ENCODE results near the gene UBA5.

Gene UBA5

DNA sequence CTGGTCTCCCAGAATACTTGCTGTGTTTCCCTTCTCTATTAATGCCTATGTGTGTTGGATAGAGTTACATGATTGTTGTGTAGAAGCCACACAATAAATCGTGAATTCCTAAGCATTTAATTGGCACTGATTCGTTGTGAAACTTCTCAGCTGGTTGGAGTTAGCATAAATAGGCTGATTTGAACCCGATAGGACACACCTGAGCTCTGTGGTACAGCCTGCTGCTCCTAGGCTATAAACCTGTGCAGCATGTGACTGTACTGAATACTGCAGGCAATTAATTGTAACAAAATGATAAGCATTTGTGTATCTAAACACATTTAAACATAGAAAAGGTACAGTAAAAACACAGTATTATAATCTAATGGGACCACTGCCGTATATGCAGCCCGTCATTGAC is 5.4 kb upstream of the UBA5 start:
- no peak for DNase-seq

DNA sequence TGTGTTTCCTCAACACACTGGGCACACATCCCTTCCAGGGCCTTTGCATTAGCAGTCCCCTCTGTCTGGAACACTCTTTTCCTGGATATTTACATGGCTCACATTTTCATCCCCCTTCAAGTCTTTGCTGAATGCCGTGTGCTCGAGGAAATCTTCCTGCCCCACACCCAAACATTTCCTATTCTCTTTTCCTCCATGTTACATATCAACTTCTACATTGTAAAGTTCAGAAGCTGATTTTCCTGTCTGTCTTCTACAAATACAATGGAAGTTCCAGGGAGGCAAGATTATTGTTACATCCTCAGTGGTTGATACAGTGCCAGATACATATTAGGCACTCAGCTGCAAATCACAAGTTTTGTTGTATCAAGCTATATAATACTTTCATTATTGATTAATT is 4.7 kb upstream of the UBA5 start:
- no peak for DNase-seq

DNA sequence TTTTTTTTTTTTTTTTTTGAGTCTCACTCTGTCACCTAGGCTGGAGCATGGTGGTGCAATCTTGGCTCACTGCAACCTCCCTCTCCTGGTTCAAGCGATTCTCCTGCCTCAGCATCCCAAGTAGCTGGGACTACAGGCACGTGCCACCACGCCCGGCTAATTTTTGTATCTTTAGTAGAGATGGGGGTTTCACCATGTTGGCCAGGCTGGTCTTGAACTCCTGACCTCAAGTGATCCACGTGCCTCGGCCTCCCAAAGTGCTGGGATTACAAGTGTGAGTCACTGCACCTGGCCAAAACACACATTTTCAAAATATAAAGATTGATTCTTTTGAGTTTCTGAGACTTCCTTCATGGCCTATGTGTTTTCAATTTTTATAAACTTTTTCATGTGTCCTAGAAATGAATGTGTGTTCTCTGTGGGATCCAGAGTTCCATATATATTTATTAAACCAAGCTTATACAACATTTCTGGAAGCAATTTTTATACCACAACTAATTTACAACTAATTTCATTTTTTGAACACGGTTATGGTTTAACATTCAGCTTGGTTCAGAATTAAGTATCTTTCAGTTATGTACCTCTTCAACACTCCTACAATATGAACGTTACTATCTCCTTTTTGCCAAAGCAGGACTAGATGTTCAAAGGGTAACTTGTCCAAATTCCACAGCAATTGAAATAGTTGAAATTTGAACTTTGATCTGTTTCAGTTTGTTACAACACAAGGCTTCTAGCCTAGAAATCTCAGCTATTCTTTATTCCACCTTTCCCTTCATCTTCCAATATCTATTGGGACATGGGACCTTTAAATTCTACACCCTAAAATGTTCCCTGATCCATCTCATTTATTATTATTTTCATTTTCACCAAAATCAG is 2.0 kb upstream of the UBA5 start:
- no peak for DNase-seq

DNA sequence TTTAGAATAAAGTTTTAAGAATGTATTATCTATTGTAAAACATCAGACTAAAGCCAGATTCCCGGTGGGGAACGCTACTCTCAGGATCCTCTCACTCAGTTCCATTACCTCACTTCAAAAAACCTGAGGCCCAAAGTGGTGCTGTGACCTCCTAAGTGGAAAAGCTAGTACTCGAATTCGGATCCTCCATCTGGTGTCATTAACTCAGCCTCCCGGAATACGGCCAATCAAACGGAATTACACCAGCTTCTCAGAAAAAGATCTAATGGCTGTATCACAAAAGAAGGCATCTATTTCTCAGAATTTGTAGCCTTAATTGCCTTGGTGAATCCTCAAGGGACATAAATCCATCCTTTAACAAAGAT is 1.1 kb upstream of the UBA5 start:
- no peak for DNase-seq

DNA sequence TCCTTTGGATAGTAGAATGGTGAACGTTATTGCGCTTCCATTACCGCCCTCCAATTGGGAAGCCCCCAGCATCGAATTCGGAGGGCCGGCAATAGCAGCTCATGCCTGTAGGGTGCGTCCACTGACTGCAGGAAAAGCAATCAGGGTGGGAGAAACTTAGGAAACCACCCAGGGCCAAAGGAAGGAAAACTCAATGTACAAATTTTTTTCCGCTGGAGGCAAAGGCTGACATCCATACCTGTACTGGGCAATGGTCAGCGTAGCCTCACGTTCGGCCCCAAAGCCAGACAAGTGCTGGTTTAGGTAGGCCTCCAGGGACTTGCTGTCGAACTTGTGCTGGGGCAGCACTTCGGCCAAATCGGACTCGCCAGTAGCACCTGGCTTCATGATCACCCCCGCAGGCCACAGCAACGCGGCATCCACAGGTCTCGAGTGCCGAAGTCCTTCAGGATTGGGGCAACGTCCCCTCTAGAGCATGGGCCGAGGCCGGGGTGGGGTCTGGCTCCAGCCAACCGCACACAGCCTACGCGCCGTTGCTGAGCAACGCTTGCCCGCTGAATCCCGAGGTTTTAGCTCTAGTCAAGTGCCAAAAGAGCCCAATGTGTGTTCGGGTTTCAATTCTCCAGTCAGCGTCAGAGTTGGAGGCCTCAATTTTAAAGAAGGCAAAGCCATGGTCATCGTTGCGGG is 621 bp upstream of the UBA5 start, which contains the start of gene ACAD11:
Gene ACAD11, minus strand, starts transcription at position 445 of the 687 bp plus-strand sequence. Its CDS starts 58 bp downstream, at position 387.
- DNase-seq = peak; percentile 89

DNA sequence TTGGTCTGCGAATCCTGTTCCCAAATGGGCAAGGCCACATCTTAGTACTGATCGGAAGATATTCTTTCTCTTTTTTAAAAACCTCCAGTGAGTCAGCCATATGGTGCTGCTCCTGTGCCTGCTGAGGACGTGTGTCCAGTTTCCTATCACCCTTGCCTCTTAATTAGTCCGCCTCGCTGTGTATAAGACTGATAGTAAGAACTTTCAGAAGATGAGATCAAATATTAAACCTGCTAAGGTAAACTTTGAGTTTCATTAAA is 612 bp downstream of the UBA5 start:
- DNase-seq = no peak

DNA sequence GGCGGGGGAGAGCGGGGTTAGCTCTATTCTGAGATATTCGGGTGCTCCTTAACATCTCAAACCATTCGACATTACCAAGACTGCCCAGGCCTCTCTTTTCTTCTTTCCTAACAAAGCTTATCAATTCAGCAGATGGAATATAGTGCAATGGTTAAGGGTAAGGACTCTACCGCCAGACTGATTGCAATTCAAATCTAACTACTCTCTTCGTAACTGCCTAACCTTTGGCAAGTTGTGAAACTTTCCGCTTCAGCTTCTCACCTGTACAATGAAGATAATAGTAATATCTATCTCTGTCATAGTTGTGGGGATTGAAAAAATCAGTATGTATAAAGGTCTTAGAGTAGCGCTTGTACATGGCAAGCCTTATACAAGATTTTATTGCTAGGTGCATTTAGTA is 972 bp downstream of the UBA5 start:
- DNase-seq = no peak

DNA sequence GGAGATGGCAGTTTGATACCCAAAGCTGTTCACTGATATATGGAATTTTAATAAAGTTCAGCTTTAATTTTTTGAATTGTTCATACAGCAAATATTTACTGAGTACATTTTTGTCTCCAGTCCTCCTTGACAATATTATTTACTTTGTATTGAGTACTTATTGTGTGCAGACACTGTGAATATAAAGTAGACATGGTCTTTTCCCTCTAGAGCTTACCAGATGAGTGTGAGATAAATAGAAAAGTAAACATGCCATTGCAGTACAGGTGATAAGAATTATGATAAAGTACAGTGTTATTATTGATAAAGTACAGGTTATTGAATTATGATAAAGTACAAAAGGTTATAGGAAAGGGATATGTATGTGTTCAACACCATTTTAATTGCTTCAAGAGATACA is 2.1 kb downstream of the UBA5 start:
- no peak for DNase-seq

DNA sequence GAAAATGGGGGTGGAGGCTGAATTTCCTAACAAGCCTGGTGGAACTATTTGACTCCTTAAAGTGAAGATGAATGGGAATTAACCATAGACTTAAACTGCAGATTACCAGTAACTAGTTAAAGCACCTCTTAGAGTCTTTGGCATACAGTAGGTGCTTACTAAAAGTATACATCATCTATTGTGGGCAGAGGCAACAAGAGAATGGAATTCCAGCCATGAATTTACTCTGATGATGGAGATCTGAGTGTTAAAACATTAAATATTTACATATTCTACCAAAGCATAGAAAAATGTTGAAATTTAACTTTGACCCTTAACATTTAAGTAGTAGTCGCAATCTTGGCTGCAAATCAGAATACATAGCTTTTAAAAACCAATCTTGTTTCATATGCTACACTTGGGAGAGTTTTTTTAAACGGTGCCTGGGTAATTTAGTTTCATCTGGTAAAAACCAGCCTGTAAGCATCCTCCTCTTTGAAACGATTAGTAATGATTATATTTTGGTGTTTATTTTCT is 5.2 kb downstream of the UBA5 start:
- DNase-seq = no peak

DNA sequence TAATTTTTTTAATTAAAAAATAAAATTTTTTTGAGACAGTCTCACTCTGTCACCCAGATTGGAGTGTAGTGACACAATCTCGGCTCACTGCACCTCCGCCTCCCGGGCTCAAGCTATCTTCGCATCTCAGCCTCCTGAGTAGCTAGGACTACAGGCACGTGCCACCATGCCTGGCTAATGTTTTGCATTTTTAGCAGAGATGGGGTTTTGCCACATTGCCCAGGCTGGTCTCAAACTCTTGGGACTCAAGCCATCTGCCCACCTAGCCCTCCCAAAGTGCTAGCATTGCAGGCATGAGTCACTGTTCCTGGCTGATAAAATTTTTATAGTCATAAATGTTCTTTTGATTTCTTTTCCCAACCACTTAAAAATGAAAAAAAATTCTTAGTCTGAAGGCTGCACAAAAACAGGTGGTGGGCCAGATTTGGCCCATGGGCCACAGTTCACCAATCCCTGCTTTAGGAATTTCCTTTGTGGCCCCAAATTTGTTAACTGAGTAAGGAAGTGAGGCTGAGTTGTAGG is 9.2 kb downstream of the UBA5 start:
- DNase-seq = no peak

DNA sequence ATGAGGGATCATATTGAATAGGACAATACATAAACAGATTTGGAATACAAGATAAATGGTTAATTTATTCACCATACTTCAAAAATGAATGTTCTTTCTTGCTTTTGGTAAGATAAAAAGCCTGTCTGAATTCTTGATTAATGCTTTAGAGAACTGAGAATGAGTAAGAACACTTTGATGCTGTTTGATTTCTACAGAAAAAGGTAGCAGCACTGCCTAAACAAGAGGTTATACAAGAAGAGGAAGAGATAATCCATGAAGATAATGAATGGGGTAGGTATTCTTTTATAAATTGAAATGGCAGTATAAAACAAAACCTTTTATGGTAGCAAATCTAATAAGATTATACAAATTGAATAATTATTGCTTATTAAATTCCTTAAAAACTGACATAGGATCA is 15.3 kb downstream of the UBA5 start:
- no peak for DNase-seq

DNA sequence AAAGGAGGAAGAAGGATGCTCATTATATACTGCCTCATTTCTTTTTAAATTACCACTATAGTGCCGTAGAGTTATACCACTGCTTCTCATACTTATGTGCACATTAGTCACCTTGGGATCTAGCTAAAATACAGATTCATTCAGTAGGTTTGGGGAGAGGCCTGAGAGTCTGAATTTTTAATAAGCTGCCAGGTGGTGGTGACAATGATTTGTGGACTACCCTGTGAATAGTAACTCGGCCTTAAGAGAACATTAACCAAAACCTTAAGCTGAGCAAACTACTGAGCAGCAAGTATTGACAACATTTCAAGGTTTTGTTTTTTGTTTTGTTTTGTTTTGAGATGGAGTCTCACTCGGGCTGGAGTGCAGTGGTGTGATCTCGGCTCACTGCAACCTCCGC is 19.8 kb downstream of the UBA5 start:
- DNase-seq = no peak

DNA sequence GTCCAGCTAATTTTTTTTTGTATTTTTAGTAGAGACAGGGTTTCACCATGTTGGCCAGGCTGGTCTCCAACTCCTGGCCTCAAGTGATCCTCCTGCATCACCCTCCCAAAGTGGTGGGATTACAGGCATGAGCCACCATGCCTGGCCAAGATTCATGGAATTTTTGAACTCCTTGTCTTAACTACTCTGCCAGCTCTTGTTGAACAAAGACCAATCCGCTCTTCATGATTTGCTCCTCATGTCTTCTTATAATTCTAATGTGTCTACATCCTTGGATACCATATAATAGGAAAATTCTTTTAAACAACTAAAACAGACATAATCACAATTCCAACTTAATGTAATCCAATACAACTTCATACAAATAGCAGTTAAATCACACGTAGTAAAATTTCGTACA is 21.3 kb downstream of the UBA5 start:
- DNase-seq = no peak

DNA sequence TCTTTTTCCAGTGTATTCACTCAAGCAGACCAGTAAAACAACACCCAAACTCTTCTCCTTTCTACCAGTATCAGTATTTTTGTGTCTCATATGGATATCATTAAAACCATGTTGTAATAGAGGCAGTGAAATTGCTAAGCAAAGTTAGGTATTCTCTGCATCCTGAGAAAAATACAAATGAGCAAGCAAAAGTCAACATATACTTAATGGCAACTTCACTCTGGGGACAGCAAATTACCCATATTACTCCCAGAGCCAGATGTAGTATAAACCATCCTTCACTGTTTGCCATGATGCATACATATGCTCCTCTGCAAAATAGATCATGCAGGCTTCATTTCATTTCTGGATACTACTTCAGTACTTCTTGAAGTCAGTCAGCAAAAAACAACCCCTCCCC is 22.1 kb downstream of the UBA5 start:
- no peak for DNase-seq

DNA sequence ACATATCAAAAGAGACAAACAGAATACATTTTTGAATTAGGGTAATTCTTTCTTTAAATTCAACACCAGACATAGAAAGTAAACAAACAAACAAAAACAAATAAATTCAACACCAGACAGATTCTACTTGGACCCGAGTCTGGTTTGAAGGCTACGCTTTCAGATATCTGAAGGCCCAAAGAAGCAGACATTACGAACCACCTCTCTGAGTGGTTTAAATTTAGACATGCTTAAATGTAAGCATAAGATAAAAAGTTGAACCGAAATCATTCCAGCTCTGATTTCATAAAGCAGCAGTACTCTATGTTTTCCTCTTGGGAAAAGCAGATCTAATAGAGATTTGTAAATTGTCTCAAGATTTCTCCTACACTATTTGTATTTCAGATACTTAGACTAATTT is 29.9 kb downstream of the UBA5 start:
- no peak for DNase-seq

DNA sequence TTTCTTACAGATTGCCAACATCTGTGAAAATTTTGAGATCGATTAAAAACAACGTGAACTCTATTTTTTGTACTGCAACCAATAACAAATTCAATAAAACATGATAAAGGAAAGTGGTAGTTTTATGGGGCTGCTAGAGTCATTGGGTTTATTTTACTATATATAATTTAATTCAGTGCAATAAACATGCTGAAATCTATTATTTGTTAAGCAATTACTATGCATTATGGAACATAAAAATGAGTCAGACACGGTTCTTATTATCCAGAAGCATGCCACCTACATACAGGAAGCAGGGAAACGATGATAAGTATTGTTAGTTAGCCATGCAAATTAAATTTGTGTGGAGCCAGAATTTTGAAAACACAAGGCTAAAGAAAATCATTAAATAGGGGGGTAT is 34.9 kb downstream of the UBA5 start:
- no peak for DNase-seq

DNA sequence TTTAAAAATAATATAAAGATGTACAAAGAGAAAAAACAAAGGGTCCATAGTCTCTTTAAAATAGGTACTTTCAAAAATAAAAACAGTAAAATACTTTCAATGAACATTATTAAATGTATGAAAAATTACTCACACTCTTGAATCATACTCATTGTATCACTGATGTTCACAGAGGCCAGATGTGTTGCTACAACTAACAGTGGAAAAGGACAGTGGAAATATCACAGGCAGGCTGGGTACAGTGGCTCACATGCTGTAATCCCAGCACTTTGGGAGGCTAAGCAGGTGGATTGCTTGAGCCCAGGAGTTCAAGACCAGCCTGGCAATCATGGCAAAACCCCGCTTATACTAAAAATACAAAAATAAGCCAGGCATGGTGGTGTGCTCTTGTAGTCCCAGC is 35.3 kb downstream of the UBA5 start:
- no peak for DNase-seq

DNA sequence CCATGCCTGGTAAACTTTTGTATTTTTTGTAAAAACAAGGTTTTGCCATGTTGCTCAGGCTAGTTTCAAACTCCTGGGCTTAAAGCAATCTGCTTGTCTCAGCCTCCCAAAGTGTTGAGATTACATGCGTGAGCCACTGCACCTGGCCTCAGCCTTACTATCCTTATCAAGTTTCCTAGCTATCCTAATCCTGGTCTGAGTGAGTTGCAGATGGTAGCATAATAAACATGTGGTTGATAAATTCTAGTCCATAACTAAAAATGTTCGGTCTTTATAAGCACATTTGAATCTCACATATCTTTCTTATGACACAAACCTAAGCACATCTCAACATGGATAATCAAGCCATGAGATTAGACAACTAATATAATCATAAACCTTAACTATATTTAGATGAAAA is 43.6 kb downstream of the UBA5 start:
- no peak for DNase-seq

DNA sequence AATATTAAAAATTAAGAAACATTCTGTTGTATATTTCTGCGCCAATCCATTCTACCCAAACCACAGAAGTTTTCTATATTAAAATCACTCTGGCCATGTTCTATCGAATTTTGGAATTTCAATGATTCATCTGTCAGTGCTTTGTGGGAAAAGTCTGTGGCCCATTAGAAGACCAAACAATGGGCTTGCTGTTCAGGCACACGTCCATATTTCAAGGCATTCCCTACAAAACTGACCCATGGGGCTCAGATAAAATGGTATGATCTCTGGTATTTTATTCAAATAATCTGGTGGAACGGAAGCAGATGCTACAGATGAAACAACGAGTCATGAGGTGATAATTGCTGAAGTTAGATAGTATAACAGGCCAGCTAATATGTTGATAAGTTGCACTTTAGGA is 49.6 kb downstream of the UBA5 start:
- DNase-seq = no peak

DNA sequence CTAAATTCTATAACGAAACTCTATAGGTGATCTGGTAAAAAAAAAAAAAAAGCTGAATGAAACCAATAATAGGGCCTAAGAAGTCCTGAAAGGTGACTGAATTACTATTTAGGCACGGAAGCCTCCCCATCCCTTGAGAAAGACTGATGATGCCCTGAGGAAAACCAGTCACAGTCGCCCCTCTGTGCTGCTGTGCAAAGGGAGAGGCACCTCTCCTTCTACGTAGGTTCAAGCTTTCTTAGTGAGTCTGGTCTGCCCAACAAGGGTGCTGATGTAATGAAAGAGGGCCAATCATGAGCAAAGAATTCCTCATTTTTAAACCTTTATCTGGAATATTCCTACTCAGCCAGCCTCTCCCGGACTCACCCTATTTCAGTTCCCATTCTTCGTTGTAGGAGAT is 50.2 kb downstream of the UBA5 start:
- no peak for DNase-seq

DNA sequence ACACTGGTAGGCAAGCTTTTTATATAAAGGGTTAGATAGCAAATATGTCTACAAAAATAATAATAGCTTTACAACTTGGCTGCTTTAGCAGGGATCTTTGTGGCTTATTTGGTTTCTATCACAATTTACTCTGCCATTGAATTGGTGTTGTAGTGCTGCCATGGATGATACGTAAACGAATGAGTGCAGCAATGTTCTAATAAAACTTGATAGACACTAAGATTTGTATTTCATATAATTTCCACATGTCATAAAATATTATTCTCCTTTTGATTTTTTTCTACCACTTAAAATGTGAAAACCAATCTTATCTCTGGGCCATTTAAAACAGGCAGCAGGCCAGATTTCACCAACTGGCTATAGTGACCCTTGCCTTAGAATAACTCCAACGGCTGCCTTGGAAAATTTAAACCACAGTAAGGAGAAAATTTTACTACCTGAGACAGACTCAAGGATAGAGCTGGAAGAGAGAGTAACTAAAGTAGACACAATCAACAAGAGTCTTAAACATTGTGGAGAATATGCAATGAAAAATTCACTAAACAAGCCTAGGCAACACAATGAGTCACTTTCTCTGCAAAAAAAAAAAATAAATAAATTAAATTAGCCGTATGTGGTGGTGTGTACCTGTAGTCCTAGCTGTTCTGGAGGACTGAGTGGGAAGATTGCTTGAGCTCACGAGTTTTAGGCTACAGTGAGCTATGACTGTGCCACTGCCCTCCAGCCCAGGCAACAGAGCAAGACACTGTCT is 54.0 kb downstream of the UBA5 start:
- no peak for DNase-seq

DNA sequence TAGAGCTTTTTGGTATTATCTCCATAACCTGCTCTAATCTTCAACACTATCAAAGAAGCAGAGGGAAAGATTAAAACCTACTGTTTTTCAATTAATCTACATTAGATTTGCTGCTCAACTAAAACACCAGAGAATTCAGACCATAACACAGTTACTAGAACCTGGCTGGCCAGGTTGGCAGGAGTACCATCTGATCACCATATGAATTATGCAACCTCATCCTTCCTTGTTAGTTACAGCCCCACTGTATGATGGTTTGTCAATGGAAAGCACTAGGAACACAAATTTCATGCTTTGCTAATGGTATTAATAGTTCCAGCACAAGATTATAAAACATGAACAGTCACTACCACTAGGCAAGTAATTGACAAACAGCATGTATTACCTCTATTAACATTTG is 56.2 kb downstream of the UBA5 start:
- no peak for DNase-seq

DNA sequence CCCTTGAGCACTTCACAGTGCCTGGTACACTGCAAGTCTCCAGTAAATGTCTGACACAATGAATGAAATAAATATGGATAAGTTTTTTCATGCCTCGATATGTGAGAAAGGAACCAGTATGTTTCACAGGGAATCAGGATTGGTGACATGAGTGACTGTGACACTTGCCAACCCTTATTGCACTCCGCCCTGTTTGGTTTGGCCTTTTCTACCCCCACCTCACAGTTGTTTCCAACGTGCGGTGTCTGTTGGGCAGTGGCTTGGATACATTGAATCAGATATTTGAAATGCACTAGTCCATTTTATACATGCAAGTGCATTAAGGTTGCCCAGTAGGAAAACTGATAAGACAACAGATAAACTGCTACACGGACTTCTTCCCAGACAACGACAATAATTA is 60.1 kb downstream of the UBA5 start:
- DNase-seq = peak; percentile 46
